ENCODE data around the gene VSNL1.

- no peak for TF ChIP-seq POLR2A (IDR thresholded peaks at IDR 0.05)
- no peak for TF ChIP-seq CTCF (IDR thresholded peaks at IDR 0.05)
These were observed 94.5 kb downstream of the VSNL1 start for GRCh38 chr2:17634997-17635396.
